GM10847 (cell line): Measurements from ENCODE around the gene ERFE.

Experiments used
- POLR2A ChIP-seq: IDR thresholded peaks from 2 replicates; pipeline ENCODE4 v1.6.1; 2011; ENCODE audit not compliant: insufficient read length; ENCODE audit errors: extremely low read depth

The ERFE gene

DNA sequence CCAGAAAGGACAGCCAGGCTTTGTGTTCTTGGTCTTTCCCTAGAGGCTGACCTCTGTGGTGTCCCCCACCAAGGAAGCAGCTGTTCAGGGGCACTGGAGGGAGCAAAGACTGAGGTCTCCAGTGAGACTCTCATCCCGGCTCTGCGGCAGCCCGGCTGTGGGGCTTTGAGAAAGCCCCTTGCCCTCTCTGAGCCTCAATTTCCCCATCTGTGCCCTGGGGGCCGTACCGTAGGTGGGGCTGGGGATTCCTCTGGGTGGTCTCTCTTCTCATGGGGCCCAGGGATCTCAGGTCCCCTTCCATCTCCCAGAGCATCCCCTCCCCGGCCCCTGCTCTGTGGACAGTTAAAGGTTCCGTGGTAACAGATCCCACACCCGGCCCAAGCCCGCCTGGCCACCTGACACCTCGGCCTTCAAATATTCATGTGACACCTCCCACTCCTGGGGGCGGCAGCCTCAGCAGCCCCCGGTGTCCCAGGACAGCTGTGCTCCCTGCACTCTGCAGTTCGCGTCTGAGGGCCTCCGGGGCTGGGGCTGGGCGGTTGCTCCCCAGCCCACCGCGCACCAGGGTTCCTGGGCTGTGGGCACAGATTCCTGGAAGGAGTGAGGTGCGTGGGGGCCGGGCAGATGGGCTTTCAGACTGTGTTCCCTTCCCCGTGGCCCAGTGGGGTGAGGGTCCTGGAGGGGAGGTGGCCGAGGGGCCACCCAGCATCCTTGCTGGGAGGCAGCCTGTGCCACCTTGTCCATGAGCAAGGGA, 35.4 kb upstream of the ERFE start:
- no peak for TF ChIP-seq POLR2A

DNA sequence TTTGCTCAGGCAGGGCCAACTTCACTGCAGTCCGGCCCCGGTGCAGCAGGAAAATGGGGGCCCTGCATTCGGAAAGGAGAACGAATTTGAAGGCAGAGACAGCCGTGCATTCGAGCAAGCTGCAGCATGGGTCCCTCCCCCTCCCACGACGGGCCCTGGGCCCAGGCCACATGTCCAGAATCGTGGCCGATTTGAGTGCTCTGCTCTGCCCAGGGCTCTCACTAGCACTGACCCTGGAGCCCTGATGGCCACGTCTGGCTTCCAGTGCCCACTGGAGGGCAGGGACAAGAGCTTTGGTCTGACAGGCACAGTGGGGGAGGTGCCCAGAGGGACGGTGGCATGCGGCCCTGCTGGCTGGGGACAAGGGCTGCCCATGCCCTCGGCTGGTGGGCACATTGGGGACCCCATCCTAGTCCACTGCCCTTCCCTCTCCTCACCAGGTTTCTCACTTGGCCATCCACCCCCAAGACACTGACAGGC, 34.7 kb upstream of the ERFE start:
- no peak for TF ChIP-seq POLR2A

DNA sequence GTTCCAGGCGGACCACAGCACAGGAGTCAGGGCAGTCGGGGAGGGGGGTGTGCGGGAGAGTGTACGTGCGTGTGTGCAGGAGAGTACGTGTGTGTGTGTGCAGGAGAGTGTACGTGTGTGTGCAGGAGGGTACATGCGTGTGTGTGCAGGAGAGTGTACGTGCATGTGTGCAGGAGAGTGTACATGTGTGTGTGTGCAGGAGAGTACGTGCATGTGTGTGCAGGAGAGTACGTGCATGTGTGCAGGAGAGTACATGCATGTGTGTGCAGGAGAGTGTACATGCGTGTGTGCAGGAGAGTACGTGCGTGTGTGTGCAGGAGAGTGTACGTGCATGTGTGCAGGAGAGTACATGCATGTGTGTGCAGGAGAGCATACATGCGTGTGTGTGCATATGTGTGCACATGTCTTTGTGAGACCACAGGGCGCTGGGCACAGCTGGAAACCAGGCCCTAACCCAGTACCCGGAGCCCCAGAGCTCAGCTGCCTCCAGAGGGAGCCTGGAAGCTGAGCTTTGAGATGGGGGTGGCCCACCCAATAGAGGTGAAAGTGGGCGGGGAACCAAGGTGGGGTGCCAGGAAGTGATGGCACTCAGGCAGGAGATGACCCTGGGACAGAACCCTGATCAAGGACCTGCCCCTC, 34.2 kb upstream of the ERFE start:
- TF ChIP-seq POLR2A = no peak

DNA sequence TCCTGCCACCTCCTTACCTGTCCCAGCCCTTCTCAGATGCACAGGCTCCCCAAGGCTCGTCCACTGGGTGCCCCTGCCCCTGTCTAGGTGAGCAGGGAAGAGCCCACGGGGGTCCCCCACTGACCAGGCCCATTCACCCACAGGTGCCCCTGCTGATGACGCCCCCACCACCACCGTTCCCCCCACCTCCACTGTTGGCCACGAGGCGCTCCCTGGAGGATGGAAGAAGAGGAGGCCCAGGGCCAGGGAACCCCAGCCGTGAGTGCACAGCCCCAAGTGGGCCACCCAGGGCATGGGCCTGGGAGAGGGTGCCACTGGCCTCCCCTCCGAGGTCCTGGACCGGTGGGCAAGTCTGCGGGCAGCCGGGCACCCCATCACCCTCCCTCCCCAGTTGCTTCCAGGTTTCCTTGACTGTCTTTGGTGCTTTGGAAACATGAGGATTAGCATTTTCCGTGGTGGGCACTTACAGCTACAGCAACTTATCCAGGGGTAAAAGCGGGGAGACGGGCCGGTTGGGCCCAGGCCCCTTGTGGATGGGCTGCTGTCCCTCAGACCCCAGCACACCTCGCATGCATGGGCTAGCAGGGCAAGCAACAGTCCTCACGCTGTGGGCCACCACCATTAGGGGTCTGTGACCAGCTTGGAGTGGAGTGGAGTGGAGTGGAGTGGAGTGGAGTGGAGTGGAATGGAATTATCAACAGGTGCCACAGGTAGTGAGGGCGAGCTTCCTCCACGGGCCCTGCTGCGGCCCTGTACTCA, 33.5 kb upstream of the ERFE start:
- no peak for TF ChIP-seq POLR2A

DNA sequence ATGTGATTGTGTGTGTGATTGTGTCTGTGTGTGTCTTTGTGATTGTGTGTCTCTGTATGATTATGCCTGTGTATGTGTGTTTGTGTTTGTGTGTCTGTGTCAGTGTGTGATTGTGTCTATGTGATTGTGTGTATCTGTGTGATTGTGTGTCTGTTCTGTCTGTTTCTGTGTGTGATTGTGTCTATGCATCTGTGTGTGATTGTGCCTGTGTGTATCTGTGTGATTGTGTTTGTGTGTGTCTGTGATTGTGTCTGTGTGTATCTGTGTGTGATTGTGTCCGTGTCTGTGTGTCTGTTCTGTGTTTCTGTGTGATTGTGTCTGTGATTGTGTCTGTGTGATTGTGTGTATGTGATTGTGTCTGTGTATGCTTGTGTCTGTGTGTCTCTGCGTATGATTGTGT, 32.4 kb upstream of the ERFE start:
- no peak for TF ChIP-seq POLR2A

DNA sequence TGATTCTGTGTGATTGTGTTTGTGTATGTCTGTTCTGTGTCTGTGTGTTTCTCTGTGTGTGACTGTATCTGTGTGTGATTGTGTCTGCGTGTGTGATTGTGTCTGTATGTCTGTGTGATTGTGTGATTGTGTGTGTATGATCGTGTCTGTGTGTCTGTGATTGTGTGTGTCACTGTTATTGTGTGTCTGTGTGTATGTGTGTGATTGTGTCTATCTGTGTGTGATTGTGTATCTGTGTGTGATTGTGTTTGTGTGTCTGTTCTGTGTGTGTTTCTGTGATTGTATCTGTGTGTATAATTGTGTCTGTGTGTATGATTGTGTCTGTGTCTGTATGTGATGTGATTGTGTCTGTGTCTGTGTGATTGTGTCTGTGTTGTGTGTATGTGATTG, 32.0 kb upstream of the ERFE start:
- TF ChIP-seq POLR2A = no peak

DNA sequence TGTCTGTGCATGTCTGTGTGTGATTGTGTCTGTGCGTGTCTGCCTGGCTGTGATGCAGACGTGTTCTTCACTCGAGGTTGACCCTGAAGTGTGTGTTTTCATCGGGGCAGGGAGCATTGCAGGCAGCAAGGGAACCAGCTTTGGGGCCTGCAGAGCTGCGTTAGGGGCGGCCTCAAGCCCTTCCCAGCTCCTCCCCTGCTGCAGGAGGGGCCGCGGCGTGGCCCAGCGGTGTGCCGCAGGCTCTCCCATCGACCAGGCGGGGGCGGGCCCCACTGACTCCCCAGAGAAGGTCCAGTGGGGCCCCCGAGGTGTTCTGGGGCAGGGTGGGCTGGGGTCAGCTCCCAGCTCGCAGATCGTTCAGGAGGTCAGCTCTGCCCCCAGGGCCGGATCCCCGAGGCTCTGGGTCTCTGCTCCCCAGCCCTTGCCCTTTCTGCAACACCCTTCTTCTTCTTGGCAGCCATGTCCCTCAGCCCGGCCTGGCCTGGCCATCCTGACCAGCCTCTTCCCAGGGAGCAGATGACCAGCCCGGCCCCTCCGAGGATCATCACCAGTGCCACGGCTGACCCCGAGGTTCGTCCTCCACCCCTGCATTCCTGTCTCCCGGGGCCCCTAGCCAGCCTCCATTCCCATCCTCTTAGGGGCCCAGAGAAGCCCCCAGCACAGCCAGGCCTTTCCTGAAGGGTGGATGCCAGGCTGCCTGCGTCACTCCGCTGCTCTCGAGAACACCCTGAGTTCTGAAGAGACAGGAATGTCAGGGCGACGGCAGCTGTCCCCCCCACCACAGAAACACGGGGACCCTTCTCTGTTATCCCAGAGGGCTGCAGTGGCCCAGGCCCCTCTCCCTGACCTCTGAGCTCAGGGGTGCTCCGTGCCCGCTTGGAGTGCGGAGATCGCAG, 31.4 kb upstream of the ERFE start:
- TF ChIP-seq POLR2A = no peak

DNA sequence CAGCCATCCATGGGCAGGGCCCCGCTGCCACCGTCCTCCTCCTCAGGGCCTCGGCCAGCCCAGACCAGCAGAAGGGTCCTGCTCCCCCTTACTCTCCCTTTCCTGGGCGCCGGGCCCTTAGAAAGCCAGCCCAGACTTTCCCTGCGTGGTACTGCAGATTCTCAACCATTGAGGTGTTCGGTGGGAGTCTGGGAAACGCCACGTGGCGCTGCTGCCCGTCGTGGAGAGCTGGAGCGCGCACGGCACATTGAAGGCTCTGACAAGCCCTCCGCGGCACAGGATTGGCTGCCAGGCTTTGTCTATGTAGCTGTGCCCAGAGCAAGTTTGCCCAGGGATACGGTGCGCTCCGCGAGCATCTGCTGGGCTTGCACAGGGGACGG, 30.7 kb upstream of the ERFE start:
- TF ChIP-seq POLR2A = no peak

DNA sequence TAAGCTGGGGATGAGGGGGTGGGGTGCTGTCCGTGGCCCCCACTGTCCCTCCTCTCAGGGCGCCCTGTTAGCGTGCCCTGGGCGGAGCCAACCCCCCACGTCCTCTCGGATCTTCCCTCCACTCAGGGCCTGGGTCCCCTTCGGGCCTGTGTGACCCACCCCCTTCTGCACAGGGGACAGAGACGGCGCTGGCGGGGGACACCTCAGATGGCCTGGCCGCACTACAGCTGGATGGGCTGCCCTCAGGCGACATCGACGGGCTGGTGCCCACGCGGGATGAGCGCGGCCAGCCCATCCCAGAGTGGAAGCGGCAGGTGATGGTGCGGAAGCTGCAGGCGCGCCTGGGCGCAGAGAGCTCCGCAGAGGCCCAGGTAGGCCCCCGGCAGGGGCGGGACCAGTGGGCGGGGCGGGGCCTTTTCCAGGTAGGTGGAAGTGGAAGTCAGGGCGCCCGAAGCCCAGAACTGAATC, 30.2 kb upstream of the ERFE start:
- no peak for TF ChIP-seq POLR2A

DNA sequence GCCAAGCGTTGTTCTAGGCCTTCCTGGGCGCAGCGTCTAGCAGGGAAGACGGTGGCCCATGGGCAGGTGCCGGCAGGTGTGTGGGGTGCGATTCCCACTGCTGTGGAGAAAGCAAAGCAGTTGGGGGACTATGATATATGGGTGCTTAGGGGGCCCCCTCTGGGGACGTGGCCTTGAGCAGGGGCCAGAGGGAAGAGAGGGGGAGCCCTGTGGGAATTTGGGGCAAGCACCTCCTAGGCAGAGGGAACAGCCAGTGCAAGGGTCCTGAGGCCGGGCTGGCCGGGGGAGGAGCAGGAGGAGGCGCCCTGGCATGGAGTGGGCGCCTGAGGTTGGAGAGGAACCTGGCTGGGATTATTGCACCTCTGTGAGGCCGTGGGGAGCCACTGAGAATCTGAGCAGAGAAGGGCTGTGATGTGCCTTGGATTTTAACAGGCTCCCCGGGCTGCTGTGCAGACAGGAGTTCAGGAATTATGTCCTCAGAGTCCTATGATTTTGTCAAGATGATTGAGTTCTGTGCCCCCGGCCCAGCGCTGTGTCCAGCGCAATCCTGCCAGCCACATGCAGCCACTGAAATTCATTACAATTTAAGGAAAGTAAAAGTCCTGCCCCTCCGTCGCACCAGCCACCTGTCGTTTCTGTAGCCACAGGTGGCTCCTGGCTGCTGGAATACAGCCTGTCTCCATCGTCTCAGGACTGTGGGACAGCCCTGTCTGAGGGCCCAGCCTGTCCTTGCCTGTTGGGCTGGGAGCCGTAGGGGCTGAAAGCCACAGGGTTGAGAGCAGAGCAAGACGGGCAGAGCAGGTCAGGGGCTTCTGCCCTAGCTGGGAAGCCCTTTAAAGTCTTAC, 29.4 kb upstream of the ERFE start:
- no peak for TF ChIP-seq POLR2A

DNA sequence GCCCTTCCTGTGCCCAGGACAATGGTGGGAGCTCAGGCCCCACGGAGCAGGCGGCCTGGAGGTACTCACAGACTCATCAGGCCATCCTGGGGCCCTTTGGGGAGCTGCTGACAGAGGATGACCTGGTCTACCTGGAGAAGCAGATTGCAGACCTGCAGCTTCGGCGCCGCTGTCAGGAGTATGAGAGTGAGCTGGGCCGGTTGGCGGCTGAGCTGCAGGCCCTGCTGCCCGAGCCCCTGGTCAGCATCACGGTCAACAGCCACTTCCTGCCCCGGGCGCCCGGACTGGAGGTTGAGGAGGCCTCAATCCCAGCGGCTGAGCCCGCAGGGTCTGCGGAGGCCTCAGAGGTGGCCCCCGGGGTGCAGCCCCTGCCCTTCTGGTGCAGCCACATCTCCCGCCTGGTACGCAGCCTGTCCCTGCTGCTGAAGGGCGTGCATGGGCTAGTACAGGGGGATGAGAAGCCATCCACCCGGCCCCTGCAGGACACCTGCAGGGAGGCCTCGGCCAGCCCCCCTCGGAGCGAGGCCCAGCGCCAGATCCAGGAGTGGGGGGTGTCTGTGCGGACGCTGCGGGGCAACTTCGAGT, 28.6 kb upstream of the ERFE start:
- no peak for TF ChIP-seq POLR2A

DNA sequence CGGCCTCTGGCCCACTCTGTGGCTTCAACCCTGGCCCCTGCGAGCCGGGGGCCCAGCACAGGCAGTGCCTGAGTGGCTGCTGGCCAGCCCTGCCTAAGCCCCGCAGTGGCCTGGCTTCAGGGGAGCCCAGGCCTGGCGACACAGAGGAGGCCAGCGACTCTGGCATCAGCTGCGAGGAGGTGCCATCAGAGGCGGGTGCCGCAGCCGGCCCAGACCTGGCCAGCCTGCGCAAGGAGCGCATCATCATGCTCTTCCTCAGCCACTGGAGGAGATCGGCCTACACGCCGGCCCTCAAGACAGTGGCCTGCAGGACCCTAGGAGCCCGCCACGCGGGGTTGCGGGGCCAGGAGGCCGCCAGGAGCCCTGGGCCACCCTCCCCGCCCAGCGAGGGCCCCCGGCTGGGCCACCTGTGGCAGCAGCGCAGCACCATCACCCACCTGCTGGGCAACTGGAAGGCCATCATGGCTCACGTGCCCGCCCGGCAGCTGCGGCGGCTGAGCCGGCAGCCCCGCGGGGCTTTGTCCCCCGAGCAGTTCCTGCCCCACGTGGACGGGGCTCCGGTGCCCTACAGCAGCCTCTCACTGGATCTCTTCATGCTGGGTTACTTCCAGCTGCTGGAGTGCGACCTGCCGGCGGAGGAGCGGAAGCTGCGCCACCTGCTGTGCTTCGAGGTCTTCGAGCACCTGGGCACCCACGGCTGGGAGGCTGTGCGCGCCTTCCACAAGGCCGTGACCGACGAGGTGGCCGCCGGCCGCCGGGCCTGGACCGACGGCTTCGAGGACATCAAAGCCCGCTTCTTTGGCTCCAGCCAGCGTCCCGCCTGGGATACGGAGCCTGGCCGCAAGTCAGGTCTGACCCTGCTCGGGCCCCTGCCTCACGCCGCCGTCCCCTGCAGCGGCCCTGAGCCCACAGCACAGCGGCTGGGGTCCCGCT, 27.8 kb upstream of the ERFE start:
- TF ChIP-seq POLR2A = no peak

DNA sequence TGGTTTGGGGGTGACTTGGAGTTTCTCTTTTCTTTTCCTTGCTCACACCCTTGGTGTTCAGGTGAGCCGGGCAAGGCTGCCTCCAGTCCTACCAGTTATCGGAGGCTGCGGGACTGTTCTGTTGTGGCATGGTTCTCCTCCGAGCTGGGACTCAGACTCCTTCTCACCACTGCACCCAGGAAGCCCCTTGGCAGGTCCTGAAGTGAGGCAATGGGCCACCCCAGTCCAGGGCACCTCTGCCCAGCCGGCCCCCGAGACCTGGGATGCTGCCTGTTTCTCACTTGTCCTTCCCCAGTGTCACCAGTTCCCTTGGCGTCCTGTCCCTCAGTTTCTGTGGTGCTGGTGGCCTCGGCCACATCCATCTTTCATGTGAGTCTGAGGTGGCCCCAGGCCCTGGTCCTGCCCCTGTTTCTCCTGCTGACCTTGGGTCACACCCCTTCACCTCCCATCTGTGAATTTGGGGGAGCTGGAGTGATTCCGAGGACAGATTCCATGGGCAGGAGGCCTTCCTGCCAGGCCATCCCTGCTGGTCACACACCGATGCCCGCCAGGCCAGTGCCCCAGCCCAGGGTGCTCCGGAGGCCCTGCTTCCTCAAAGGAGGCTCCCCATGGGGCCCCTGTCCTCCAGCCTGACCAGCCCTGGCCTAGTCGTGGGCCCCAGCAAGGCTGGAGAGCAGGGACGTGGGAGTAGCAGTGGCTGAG, 26.9 kb upstream of the ERFE start:
- TF ChIP-seq POLR2A = no peak
